ENCODE results near the gene DTNB. TPM values are rescaled to one million over a fixed set of nuclear protein-coding genes. Genes with fewer than 3 reads are reported as not detected.
A peak's percentile ranks its signal among the peaks of the same experiment; 100 is the strongest.

The DTNB gene
- total RNA-seq: 1 to 10 TPM; 5.2 to 9.9 (median 9.2) TPM

DNA sequence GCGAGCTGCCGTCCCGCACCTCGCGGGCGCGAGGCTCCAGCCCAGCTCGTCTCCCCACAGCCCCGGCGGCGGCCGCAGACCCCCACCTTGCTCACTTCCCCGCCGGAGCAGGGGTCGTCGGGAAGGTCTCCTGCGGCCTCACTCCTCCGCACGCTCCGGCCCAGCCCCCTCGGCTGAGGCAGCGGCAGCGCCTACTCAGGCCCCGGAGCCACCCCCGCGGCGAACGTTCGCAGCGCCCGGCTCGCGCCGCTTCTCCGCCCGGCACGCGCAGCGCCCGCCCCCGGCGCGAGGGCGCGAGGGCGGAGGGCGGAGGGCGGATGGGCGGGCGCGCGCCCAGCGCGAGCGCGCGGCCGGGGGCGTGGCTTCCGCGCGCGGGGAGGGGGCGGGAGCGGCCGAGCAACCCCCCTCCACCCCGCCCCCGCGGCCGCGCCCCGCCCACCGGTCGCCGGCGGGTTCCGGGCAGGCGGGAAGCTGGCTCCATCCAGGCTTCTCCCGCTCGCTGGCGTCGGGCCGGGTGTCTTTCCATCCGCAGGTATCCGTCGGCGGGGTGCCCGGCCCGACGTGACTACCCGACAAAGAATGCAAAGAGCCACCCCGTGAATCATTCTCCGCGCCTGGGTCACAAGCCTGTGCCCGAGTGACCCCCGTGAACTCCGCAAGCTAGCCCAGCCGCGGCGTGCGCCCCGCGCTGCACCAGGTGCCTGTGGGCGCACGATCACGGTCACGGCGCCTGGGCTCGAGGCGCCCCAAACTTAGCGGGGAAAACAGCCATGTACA, at the start of gene DTNB:
DTNB (minus strand) TSS at position 278 of the 777 bp plus-strand sequence. CDS start 20,917 bp downstream, outside the sequence.
- ATAC-seq (ENCODE audit: low FRiP score) (peak; percentile 85), DNase-seq (ENCODE audit: low spot score) (peak; percentile 68)
- TF ChIP-seq, protein P1, sequence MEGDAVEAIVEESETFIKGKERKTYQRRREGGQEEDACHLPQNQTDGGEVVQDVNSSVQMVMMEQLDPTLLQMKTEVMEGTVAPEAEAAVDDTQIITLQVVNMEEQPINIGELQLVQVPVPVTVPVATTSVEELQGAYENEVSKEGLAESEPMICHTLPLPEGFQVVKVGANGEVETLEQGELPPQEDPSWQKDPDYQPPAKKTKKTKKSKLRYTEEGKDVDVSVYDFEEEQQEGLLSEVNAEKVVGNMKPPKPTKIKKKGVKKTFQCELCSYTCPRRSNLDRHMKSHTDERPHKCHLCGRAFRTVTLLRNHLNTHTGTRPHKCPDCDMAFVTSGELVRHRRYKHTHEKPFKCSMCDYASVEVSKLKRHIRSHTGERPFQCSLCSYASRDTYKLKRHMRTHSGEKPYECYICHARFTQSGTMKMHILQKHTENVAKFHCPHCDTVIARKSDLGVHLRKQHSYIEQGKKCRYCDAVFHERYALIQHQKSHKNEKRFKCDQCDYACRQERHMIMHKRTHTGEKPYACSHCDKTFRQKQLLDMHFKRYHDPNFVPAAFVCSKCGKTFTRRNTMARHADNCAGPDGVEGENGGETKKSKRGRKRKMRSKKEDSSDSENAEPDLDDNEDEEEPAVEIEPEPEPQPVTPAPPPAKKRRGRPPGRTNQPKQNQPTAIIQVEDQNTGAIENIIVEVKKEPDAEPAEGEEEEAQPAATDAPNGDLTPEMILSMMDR (IDR thresholded peaks at IDR 0.05): no peak

- TF ChIP-seq, protein P1 (IDR thresholded peaks at IDR 0.05): no peak
- DNase-seq (ENCODE audit: low spot score) (no peak), ATAC-seq (ENCODE audit: low FRiP score) (no peak)
These were observed 48.8 kb upstream of the DTNB start for GRCh38 chr2:25722224-25722623.

- DNase-seq (ENCODE audit: low spot score) (no peak), ATAC-seq (ENCODE audit: low FRiP score) (no peak)
- TF ChIP-seq, protein P1 (IDR thresholded peaks at IDR 0.05): no peak
These were observed 47.2 kb upstream of the DTNB start for GRCh38 chr2:25720575-25720974.

GRCh38 chr2:25714740-25715139, 41.4 kb upstream of the DTNB start:
- TF ChIP-seq, protein P1 (IDR thresholded peaks at IDR 0.05): no peak
- ATAC-seq (ENCODE audit: low FRiP score): no peak
- DNase-seq (ENCODE audit: low spot score): no peak

DNA sequence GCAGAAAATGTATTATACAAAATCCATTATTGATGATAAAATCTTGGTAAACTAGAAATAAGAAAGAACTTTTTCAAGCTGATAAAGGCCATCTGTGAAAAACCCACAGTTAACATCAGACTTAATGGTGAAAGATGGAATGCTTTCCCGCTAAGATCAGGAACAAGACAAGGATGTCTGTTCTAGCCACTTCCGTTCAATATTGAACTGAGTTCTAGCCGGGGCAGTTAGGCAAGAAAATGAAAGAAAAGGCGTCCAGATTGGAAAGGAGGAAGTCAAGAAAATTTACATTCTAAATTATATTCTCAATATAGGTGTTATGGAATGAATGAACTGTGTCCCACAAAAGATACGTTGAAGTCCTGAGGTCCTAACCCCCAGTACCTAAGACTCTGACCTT, 39.1 kb upstream of the DTNB start:
- ATAC-seq (ENCODE audit: low FRiP score) (no peak), DNase-seq (ENCODE audit: low spot score) (no peak)
- TF ChIP-seq, protein P1 (IDR thresholded peaks at IDR 0.05): no peak

GRCh38 chr2:25711675-25712354, 38.4 kb upstream of the DTNB start:
- DNase-seq (ENCODE audit: low spot score) (no peak), ATAC-seq (ENCODE audit: low FRiP score) (no peak)
- TF ChIP-seq, protein P1 (IDR thresholded peaks at IDR 0.05): no peak
